ENCODE results near the gene RUNX1.

The RUNX1 gene

GRCh38 chr21:34795548-34796180 is 253.4 kb downstream of the RUNX1 start:
- no peak overlapping the region for H3K4me3 ChIP-seq (ENCODE audit: control insufficient read depth, low read depth, low read length)
- peak; percentile 71 for DNase-seq (ENCODE audit: low read depth)
- TF ChIP-seq CTCF (IDR thresholded peaks at IDR 0.05; ENCODE audit: control insufficient read depth, insufficient read depth, low read depth, low read length, missing control alignments): no peak

GRCh38 chr21:34795175-34795547 is 253.9 kb downstream of the RUNX1 start:
- TF ChIP-seq CTCF (IDR thresholded peaks at IDR 0.05; ENCODE audit: control insufficient read depth, insufficient read depth, low read depth, low read length, missing control alignments): peak; percentile 9
- H3K4me3 ChIP-seq (ENCODE audit: control insufficient read depth, low read depth, low read length): no peak overlapping the region
- DNase-seq (ENCODE audit: low read depth): no peak

GRCh38 chr21:34794686-34795085 is 254.4 kb downstream of the RUNX1 start:
- H3K4me3 ChIP-seq (ENCODE audit: control insufficient read depth, low read depth, low read length): no peak overlapping the region
- DNase-seq (ENCODE audit: low read depth): no peak
- no peak for TF ChIP-seq CTCF (IDR thresholded peaks at IDR 0.05; ENCODE audit: control insufficient read depth, insufficient read depth, low read depth, low read length, missing control alignments)

GRCh38 chr21:34793471-34793870 is 255.6 kb downstream of the RUNX1 start:
- DNase-seq (ENCODE audit: low read depth): no peak
- TF ChIP-seq CTCF (IDR thresholded peaks at IDR 0.05; ENCODE audit: control insufficient read depth, insufficient read depth, low read depth, low read length, missing control alignments): no peak
- no peak overlapping the region for H3K4me3 ChIP-seq (ENCODE audit: control insufficient read depth, low read depth, low read length)

- no peak for DNase-seq (ENCODE audit: low read depth)
- TF ChIP-seq CTCF (IDR thresholded peaks at IDR 0.05; ENCODE audit: control insufficient read depth, insufficient read depth, low read depth, low read length, missing control alignments): no peak
- no peak overlapping the region for H3K4me3 ChIP-seq (ENCODE audit: control insufficient read depth, low read depth, low read length)
Measured at GRCh38 chr21:34792504-34793089, 256.5 kb downstream of the RUNX1 start.

GRCh38 chr21:34791776-34792503 is 257.2 kb downstream of the RUNX1 start:
- no peak overlapping the region for H3K4me3 ChIP-seq (ENCODE audit: control insufficient read depth, low read depth, low read length)
- no peak for TF ChIP-seq CTCF (IDR thresholded peaks at IDR 0.05; ENCODE audit: control insufficient read depth, insufficient read depth, low read depth, low read length, missing control alignments)
- no peak for DNase-seq (ENCODE audit: low read depth)

All from AG09309 (cell line).